Panc1 (cell line): ENCODE measurements around the gene ZNF283. TPM values are rescaled to one million over a fixed set of nuclear protein-coding genes. Genes with fewer than 3 reads are reported as not detected.

Experiments used
- ATAC-seq: fragments of 200-7000 bp; cut with Tn5 transposase; 2 replicates; pipeline ENCODE4 v1.9.1; 2020; ENCODE audit warnings: mild to moderate bottlenecking, moderate library complexity
- BruUV-seq: library from RNA; stranded (reverse); fragments of 400-500 nt; replicated peaks from 2 replicates; lab custom pipeline; 2021; lab: Mats Ljungman, UMichigan
- CTCF ChIA-PET: fragments of 300-600 bp; sonication (Branson Sonifier 250); formaldehyde crosslinking; loops from one replicate; lab custom pipeline; 2022; ENCODE audit warnings: antibody characterized with exemption; lab: Charles Lee
- POLR2A ChIA-PET: fragments of 300-600 bp; sonication (Branson Sonifier 250); formaldehyde crosslinking; loops from one replicate; lab custom pipeline; 2022; ENCODE audit warnings: antibody characterized with exemption; lab: Charles Lee
- DNase-seq: peaks from one replicate; pipeline ENCODE4 v3.0.0-alpha.2; 2010; ENCODE audit warnings: low read depth, low spot score
- H3K27ac ChIP-seq: 2 replicates; pipeline ENCODE4 v1.5.1; 2011; ENCODE audit warnings: mild to moderate bottlenecking, low read length, inconsistent platforms
- H3K27me3 ChIP-seq: fragments of 200-500 bp; sonication (Bioruptor generic); 2 replicates; pipeline ENCODE4 v1.6.0; 2014; ENCODE audit warnings: low read length, inconsistent platforms; ENCODE audit not compliant: control insufficient read depth, insufficient read depth
- H3K36me3 ChIP-seq: fragments of 200-500 bp; sonication (Bioruptor generic); 2 replicates; pipeline ENCODE4 v1.5.1; 2014; ENCODE audit warnings: inconsistent platforms, mild to moderate bottlenecking, low read length, moderate library complexity; ENCODE audit not compliant: control insufficient read depth, insufficient read depth
- H3K4me1 ChIP-seq: 2 replicates; pipeline ENCODE4 v1.5.1; 2011; ENCODE audit warnings: inconsistent platforms, mild to moderate bottlenecking, low read length, moderate library complexity; ENCODE audit not compliant: control insufficient read depth, insufficient read depth
- H3K4me3 ChIP-seq, 2 experiments: 2 replicates each; pipeline ENCODE4 v1.5.1; 2011 to 2012; ENCODE audit warnings: low read depth in 2 of 2, low read length in 2 of 2, mild to moderate bottlenecking in 2 of 2, inconsistent platforms in 1 of 2, moderate library complexity in 1 of 2
- H3K9me3 ChIP-seq: fragments of 200-500 bp; sonication (Bioruptor generic); 2 replicates; pipeline ENCODE4 v1.5.1; 2014; ENCODE audit warnings: low read depth, mild to moderate bottlenecking, inconsistent platforms, low read length, moderate library complexity; ENCODE audit not compliant: control insufficient read depth, insufficient read depth
- POLR2AphosphoS5 ChIP-seq: IDR thresholded peaks from 2 replicates; pipeline ENCODE4 v1.6.1; 2012; ENCODE audit warnings: mild to moderate bottlenecking, low read depth, low read length, moderate library complexity
- REST ChIP-seq, 2 experiments: IDR thresholded peaks; 2 replicates each; pipeline ENCODE4 v1.6.1; 2011 to 2012; ENCODE audit warnings: low read depth in 2 of 2, control low read depth in 1 of 2, low read length in 1 of 2, mild to moderate bottlenecking in 1 of 2, moderate library complexity in 1 of 2; ENCODE audit not compliant: insufficient read depth in 1 of 2
- SIN3A ChIP-seq: IDR thresholded peaks from 2 replicates; pipeline ENCODE4 v1.6.1; 2012; ENCODE audit warnings: low read depth, mild to moderate bottlenecking, low read length, moderate library complexity, borderline replicate concordance; ENCODE audit not compliant: insufficient read depth
- TCF7L2 ChIP-seq: IDR thresholded peaks from 2 replicates; pipeline ENCODE4 v1.6.1; 2011; ENCODE audit warnings: mild to moderate bottlenecking, low read depth, low read length, inconsistent platforms
- in situ Hi-C: cut with HindIII; loops from 2 replicates; pipeline ENCODE4 v1.10.0; 2016; ENCODE audit warnings: low sequenced_read_pairs, low pct_unique_long_range_greater_than_20kb
- intact Hi-C: fragments of 100-400 bp; cut with micrococcal nuclease; formaldehyde crosslinking; loops from one replicate; pipeline ENCODE4 v1.10.0; 2022; ENCODE audit not compliant: unreplicated experiment
- total RNA-seq: library from RNA; stranded (reverse); gene quantifications from one replicate; pipeline ENCODE4 v1.2.1, GENCODE V29; 2021; ENCODE audit not compliant: unreplicated experiment
- TF ChIP-seq, protein P1 (sequence below): fragments of 450-650 bp; IDR thresholded peaks from 2 replicates; pipeline ENCODE4 v1.5.1; 2017; ENCODE audit warnings: mild to moderate bottlenecking

ZNF283 gene
- total RNA-seq, 1 experiment from 2014 or later: 6.9 TPM

DNA sequence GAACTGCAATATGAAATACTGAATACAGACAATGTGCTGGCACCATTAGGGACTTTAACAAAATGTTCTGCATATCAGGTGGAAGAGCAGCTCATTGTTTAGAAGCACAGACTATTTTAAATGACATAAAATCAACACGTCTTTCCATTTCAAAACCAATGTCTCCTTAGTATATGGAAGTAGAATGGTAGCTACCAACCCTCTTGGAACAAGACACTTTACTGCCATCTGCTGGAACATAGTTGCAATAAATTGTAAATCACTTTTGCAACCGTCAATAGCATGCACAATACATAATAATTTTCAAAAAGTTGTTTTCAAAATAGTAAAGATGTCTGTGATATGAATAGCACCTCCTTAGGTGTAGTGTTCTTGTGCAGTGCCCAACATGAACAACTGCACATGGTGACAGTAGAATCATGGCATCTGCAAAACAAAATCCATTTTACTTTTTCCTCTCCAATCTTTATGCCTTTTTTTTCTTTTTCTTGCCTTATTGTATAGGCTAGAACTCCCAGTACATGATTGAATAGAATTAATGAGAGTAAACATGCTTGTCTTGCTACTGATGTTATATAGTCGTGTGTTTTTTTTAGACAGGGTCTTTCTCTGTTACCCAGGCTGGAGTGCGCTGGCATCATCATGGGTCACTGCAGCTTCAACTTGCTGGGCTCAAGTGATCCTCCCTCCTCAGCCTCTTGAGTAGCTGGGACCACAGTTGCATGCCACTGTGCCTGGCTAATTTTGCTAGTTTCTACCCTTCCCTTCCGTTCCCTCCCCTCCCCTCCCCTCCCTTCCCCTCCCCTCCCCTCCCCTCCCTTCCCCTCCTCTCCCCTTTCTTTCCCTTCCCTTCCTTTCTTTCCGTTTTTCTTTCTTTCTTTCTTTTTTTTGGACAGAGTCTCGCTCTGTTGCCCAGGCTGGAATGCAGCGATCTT is 17.1 kb upstream of the ZNF283 start:
- intact Hi-C loops (no loop called here), in situ Hi-C loops (no loop called here)
- Histone ChIP-seq H3K4me3 (no peak overlapping the region), H3K27ac (no peak overlapping the region), H3K4me1 (no peaks in the 10 kb centered on the region), H3K36me3 (no peaks in the 10 kb centered on the region), H3K27me3 (no peaks in the 10 kb centered on the region), H3K9me3 (no peaks in the 10 kb centered on the region)
- DNase-seq (peak; percentile 15), ATAC-seq (peak; percentile 78)
- BruUV-seq: no TSS peak
- ChIA-PET POLR2A (no interaction called here), CTCF (interaction anchor here (0.7 to 1.1 kb wide), 2 partner anchors 65 to 84 kb away, joined by 4 to 5 read pairs; no protein-coding TSS in a partner anchor)
- TF ChIP-seq POLR2AphosphoS5 (no peak), REST (IDR thresholded peaks at IDR 0.05; ENCODE audit: insufficient read depth in 1 of 2, low read depth in 2 of 2, low read length in 1 of 2) (no peak), TCF7L2 (no peak), SIN3A (no peak)
- TF ChIP-seq, protein P1, sequence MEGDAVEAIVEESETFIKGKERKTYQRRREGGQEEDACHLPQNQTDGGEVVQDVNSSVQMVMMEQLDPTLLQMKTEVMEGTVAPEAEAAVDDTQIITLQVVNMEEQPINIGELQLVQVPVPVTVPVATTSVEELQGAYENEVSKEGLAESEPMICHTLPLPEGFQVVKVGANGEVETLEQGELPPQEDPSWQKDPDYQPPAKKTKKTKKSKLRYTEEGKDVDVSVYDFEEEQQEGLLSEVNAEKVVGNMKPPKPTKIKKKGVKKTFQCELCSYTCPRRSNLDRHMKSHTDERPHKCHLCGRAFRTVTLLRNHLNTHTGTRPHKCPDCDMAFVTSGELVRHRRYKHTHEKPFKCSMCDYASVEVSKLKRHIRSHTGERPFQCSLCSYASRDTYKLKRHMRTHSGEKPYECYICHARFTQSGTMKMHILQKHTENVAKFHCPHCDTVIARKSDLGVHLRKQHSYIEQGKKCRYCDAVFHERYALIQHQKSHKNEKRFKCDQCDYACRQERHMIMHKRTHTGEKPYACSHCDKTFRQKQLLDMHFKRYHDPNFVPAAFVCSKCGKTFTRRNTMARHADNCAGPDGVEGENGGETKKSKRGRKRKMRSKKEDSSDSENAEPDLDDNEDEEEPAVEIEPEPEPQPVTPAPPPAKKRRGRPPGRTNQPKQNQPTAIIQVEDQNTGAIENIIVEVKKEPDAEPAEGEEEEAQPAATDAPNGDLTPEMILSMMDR: peak; percentile 55; the same call in 1 of the 2 replicates

GRCh38 chr19:43811837-43812236 is 15.3 kb upstream of the ZNF283 start:
- ChIA-PET POLR2A (no interaction called here), CTCF (no interaction called here)
- intact Hi-C loops: no loop called here
- H3K27ac ChIP-seq: no peak overlapping the region
- no peaks in the 10 kb centered on the region for H3K9me3 ChIP-seq
- no TSS peak for BruUV-seq
- ATAC-seq (no peak), DNase-seq (no peak)
- no peaks in the 10 kb centered on the region for H3K4me1 ChIP-seq
- H3K4me3 ChIP-seq: no peak overlapping the region
- TF ChIP-seq, protein P1: no peak
- TF ChIP-seq REST (IDR thresholded peaks at IDR 0.05; ENCODE audit: insufficient read depth in 1 of 2, low read depth in 2 of 2, low read length in 1 of 2) (no peak), SIN3A (no peak), TCF7L2 (no peak), POLR2AphosphoS5 (no peak)
- no peaks in the 10 kb centered on the region for H3K36me3 ChIP-seq
- in situ Hi-C loops: no loop called here
- H3K27me3 ChIP-seq: no peaks in the 10 kb centered on the region
